K562 (cell line): Measurements from ENCODE around the gene FILIP1L. TPM values are rescaled to one million over a fixed set of nuclear protein-coding genes. Genes with fewer than 3 reads are reported as not detected.

Experiments used
- HDAC3 ChIP-seq: fragments of 450-650 bp; IDR thresholded peaks from 2 replicates; pipeline ENCODE4 v1.6.1; 2018; ENCODE audit warnings: borderline replicate concordance, mild to moderate bottlenecking, moderate library complexity; ENCODE audit not compliant: partially characterized antibody
- HNRNPK ChIP-seq: fragments of 200-400 bp; formaldehyde crosslinking; IDR thresholded peaks from one replicate; pipeline ENCODE4 v1.6.1; 2018; ENCODE audit warnings: mild to moderate bottlenecking, low read depth, low read length; ENCODE audit not compliant: poor library complexity, severe bottlenecking
- IFI16 ChIP-seq: fragments of 250-450 bp; sonication (Bioruptor Pico); IDR thresholded peaks from 2 replicates; pipeline ENCODE4 v2.1.2; 2022; ENCODE audit warnings: mild to moderate bottlenecking, inconsistent platforms
- NR3C1 ChIP-seq: sonication (generic); formaldehyde crosslinking; IDR thresholded peaks from 2 replicates; pipeline ENCODE4 v1.8.1; 2022; ENCODE audit warnings: missing genetic modification reagents
- POLR2AphosphoS2 ChIP-seq: IDR thresholded peaks from 2 replicates; pipeline ENCODE4 v1.6.1; 2012; ENCODE audit warnings: low read length, improper control_type of control experiment
- PYGO2 ChIP-seq: fragments of 450-650 bp; IDR thresholded peaks from 2 replicates; pipeline ENCODE4 v1.6.1; 2016; ENCODE audit warnings: mild to moderate bottlenecking, missing genetic modification characterization, moderate library complexity, missing compliant biosample characterization
- SIX5 ChIP-seq, 2 experiments: IDR thresholded peaks; 2 replicates each; pipeline ENCODE4 v1.6.1; 2011; ENCODE audit warnings: low read length in 2 of 2, borderline replicate concordance in 1 of 2, low read depth in 1 of 2, mild to moderate bottlenecking in 1 of 2, moderate library complexity in 1 of 2; ENCODE audit not compliant: insufficient read depth in 1 of 2
- SRF ChIP-seq, 2 experiments: fragments of 250-450, 450-650 bp in 1 of 2; sonication (Bioruptor Pico) in 1 of 2; sonication (generic) in 1 of 2; formaldehyde crosslinking; IDR thresholded peaks; 2 replicates each; pipeline versions ENCODE4 v1.5.0 to v1.5.1; 2020 to 2022; ENCODE audit warnings: mild to moderate bottlenecking in 1 of 2, missing genetic modification reagents in 1 of 2
- ZBED1 ChIP-seq: IDR thresholded peaks from 2 replicates; pipeline ENCODE4 v1.6.1; 2014
- ZKSCAN1 ChIP-seq: fragments of 150-350 bp; IDR thresholded peaks from 2 replicates; pipeline ENCODE4 v1.6.1; 2016; ENCODE audit warnings: low read depth, low read length
- ZNF217 ChIP-seq: sonication (generic); formaldehyde crosslinking; IDR thresholded peaks from 2 replicates; pipeline ENCODE4 v1.8.0; 2022; ENCODE audit warnings: mild to moderate bottlenecking, missing genetic modification reagents
- ZNF347 ChIP-seq: fragments of 450-650 bp; formaldehyde crosslinking; IDR thresholded peaks from 2 replicates; pipeline ENCODE4 v1.4.0; 2020; ENCODE audit warnings: low read depth, mild to moderate bottlenecking, moderate library complexity
- ZNF583 ChIP-seq: fragments of 250-450 bp; sonication (Bioruptor Pico); IDR thresholded peaks from 2 replicates; pipeline ENCODE4 v1.4.0; 2020
- polyA plus RNA-seq, 8 experiments: library from polyadenylated mRNA; depleted of rRNA in 4 of 8; stranded (reverse) in 5 of 8; unstranded in 3 of 8; fragments of >200 nt; fragmentation: Nextera tagmentation in 2 of 8; fragmentation: Illumina TruSeq in 1 of 8; extraction: Ambion mirVana in 2 of 8; extraction: Trizol in 1 of 8; gene quantifications; 2 replicates each; pipeline versions ENCODE4 v1.2.1 to v1.2.3, GENCODE V29; 2011 to 2014; ENCODE audit warnings: inconsistent platforms in 1 of 8, missing spikeins in 1 of 8
- total RNA-seq, 7 experiments: library from RNA; depleted of rRNA in 6 of 7; stranded (reverse); fragments of >200 nt in 6 of 7; fragmentation: Illumina TruSeq in 2 of 7; extraction: Trizol in 2 of 7; gene quantifications; 2 replicates each; pipeline versions ENCODE4 v1.2.1 to v1.2.3, GENCODE V29; 2011 to 2021; ENCODE audit warnings: low replicate concordance in 1 of 7
- TF ChIP-seq, protein P1 (sequence below): IDR thresholded peaks from 3 replicates; pipeline ENCODE4 v1.6.1; 2011; ENCODE audit warnings: borderline replicate concordance, mild to moderate bottlenecking; ENCODE audit not compliant: insufficient read length, insufficient read depth
- TF ChIP-seq, protein P2 (sequence below): fragments of 250-450 bp; sonication (Bioruptor Pico); IDR thresholded peaks from 2 replicates; pipeline ENCODE4 v1.9.0; 2021; ENCODE audit warnings: mild to moderate bottlenecking
- TF ChIP-seq, protein P3 (sequence below): fragments of 450-650 bp; IDR thresholded peaks from 2 replicates; pipeline ENCODE4 v1.6.1; 2018; ENCODE audit not compliant: partially characterized antibody
- TF ChIP-seq, protein P4 (sequence below): fragments of 450-650 bp; IDR thresholded peaks from 2 replicates; pipeline ENCODE4 v1.7.0; 2016; ENCODE audit warnings: borderline replicate concordance
- TF ChIP-seq, protein P5 (sequence below): fragments of 250-450 bp; sonication (Bioruptor Pico); IDR thresholded peaks from 2 replicates; pipeline ENCODE4 v1.5.0; 2021; ENCODE audit warnings: mild to moderate bottlenecking, borderline replicate concordance

FILIP1L gene
- total and polyA plus RNA-seq, 9 of the 15 experiments (the other 6 are each of a cell fraction or from before 2014, with no cell fraction given), result 0.50 to 2.1 (median 1.1) TPM

DNA sequence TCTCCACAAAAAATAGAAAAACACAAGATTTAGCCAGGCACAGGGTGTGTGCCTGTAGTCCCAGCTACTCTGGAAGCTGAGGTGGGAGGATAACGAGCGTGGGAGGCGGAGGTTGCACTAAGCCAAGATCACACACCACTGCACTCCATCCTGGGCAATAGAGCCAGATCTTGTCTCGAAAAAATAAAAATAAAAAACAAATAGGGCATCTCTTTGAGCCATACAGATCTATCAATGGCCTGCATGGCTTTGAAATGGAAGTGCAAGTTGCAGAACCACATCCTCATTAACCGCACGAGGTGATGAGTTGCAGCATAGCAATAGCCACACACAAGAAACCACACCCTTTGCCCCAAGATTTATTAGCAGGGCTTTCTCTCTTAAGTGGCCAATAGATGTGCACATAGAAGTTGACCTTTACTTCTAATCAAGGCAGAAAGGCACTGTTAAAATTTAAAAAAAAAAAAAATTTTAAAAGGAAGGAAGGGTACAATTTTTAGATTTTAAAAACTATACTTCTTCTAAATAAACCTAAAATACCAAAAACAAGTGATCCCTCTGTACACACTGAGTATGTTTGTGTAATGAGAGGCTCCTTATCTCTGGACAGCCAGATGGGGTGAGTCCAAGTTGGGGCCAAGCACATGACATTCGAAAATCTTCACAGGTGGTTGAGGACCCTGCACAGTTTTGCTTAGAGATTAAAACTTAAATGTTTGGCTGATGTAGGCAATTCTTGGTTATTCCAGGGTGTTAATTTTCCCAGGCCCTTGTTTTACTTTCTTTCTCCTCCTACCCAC is 53.4 kb downstream of the FILIP1L start (continued):
- TF ChIP-seq SRF (CRISPR knock-in tag; IDR thresholded peaks at IDR 0.05) (no peak), ZBED1 (no peak), ZKSCAN1 (no peak), PYGO2 (tag) (no peak), ZNF217 (CRISPR knock-in tag) (no peak), NR3C1 (CRISPR knock-in tag) (no peak), HNRNPK (no peak), ZNF583 (no peak), SIX5 (IDR thresholded peaks at IDR 0.05; ENCODE audit: borderline replicate concordance in 1 of 2, insufficient read depth in 1 of 2, low read depth in 1 of 2, low read length in 2 of 2) (no peak), ZNF347 (CRISPR knock-in tag) (no peak), HDAC3 (no peak), POLR2AphosphoS2 (no peak), IFI16 (no peak)
- TF ChIP-seq, protein P1, sequence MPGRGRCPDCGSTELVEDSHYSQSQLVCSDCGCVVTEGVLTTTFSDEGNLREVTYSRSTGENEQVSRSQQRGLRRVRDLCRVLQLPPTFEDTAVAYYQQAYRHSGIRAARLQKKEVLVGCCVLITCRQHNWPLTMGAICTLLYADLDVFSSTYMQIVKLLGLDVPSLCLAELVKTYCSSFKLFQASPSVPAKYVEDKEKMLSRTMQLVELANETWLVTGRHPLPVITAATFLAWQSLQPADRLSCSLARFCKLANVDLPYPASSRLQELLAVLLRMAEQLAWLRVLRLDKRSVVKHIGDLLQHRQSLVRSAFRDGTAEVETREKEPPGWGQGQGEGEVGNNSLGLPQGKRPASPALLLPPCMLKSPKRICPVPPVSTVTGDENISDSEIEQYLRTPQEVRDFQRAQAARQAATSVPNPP, result no peak
- TF ChIP-seq, protein P2, sequence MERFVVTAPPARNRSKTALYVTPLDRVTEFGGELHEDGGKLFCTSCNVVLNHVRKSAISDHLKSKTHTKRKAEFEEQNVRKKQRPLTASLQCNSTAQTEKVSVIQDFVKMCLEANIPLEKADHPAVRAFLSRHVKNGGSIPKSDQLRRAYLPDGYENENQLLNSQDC (CRISPR knock-in tag), result no peak
- TF ChIP-seq, protein P3, sequence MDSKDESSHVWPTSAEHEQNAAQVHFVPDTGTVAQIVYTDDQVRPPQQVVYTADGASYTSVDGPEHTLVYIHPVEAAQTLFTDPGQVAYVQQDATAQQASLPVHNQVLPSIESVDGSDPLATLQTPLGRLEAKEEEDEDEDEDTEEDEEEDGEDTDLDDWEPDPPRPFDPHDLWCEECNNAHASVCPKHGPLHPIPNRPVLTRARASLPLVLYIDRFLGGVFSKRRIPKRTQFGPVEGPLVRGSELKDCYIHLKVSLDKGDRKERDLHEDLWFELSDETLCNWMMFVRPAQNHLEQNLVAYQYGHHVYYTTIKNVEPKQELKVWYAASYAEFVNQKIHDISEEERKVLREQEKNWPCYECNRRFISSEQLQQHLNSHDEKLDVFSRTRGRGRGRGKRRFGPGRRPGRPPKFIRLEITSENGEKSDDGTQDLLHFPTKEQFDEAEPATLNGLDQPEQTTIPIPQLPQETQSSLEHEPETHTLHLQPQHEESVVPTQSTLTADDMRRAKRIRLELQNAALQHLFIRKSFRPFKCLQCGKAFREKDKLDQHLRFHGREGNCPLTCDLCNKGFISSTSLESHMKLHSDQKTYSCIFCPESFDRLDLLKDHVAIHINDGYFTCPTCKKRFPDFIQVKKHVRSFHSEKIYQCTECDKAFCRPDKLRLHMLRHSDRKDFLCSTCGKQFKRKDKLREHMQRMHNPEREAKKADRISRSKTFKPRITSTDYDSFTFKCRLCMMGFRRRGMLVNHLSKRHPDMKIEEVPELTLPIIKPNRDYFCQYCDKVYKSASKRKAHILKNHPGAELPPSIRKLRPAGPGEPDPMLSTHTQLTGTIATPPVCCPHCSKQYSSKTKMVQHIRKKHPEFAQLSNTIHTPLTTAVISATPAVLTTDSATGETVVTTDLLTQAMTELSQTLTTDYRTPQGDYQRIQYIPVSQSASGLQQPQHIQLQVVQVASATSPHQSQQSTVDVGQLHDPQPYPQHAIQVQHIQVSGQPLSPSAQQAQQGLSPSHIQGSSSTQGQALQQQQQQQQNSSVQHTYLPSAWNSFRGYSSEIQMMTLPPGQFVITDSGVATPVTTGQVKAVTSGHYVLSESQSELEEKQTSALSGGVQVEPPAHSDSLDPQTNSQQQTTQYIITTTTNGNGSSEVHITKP, result no peak
- TF ChIP-seq, protein P4, sequence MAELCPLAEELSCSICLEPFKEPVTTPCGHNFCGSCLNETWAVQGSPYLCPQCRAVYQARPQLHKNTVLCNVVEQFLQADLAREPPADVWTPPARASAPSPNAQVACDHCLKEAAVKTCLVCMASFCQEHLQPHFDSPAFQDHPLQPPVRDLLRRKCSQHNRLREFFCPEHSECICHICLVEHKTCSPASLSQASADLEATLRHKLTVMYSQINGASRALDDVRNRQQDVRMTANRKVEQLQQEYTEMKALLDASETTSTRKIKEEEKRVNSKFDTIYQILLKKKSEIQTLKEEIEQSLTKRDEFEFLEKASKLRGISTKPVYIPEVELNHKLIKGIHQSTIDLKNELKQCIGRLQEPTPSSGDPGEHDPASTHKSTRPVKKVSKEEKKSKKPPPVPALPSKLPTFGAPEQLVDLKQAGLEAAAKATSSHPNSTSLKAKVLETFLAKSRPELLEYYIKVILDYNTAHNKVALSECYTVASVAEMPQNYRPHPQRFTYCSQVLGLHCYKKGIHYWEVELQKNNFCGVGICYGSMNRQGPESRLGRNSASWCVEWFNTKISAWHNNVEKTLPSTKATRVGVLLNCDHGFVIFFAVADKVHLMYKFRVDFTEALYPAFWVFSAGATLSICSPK, result no peak
- TF ChIP-seq, protein P5, sequence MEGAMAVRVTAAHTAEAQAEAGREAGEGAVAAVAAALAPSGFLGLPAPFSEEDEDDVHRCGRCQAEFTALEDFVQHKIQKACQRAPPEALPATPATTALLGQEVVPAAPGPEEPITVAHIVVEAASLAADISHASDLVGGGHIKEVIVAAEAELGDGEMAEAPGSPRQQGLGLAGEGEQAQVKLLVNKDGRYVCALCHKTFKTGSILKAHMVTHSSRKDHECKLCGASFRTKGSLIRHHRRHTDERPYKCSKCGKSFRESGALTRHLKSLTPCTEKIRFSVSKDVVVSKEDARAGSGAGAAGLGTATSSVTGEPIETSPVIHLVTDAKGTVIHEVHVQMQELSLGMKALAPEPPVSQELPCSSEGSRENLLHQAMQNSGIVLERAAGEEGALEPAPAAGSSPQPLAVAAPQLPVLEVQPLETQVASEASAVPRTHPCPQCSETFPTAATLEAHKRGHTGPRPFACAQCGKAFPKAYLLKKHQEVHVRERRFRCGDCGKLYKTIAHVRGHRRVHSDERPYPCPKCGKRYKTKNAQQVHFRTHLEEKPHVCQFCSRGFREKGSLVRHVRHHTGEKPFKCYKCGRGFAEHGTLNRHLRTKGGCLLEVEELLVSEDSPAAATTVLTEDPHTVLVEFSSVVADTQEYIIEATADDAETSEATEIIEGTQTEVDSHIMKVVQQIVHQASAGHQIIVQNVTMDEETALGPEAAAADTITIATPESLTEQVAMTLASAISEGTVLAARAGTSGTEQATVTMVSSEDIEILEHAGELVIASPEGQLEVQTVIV (CRISPR knock-in tag), result no peak
